GM21360 (cell line): ENCODE measurements around the gene KNCN.

Experiments used
- ATAC-seq: cut with Tn5 transposase; IDR thresholded peaks from one replicate; pipeline ENCODE4 v1.9.1; 2021; ENCODE audit warnings: mild to moderate bottlenecking, moderate library complexity; ENCODE audit not compliant: unreplicated experiment

The KNCN gene

DNA sequence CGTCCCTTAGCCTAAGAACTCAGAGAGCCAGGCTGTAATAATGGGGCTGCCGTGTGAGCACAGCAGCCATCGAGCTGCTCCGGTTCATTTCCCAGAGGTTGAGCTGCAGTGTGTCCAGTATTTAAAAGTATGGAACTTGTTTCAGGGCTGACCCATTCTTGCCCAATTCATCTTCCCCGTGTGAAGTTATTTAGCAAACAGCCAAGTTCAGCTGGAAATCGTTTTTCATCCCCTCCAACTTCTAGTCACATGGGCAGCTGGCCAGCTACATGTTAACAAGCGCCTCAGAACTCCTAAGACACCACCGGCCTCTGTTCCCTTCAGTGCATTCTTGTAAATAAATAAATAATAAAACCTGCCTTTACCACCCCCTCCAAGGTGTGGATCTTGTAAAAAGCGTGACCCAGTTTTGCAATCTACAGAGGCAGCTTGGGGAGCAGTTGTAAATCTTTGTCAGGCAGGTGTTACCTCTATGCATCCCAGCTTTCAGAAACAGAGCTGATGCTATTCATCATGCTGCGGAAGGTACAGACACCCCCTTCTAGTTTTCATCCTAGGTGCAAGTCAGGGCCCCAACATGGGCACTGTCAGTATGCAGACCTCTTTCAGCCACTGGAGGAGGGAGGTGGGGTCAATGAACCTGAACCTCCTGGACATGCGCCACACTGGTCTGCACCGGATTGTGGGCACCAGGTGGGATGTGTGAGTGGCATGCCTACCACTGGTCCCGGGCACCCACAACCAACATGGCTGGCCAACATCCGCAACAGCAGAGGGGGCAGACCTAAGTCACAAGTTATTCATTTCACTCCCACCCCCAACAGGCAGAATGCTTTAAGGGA is 18.7 kb upstream of the KNCN start:
- no peak for ATAC-seq

DNA sequence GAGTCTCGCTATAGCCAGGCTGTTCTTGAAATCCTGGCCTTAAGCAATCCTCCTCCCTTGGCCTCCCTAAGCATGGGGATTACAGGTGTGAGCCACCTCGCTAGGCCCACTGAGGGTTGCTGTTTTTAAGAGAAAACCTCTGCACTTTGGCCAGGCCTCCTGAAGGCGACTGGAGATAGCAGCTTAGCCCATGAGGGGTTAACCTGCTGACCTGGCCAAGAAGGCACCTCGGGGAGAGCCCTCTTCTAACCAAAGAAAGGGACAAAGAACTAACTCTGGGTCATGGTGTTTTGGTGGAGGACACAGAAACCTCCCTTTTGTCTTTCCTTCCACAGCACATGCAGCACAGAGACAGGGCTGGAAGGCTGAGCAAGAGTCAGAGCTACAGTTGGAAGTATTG is 17.7 kb upstream of the KNCN start:
- no peak for ATAC-seq

DNA sequence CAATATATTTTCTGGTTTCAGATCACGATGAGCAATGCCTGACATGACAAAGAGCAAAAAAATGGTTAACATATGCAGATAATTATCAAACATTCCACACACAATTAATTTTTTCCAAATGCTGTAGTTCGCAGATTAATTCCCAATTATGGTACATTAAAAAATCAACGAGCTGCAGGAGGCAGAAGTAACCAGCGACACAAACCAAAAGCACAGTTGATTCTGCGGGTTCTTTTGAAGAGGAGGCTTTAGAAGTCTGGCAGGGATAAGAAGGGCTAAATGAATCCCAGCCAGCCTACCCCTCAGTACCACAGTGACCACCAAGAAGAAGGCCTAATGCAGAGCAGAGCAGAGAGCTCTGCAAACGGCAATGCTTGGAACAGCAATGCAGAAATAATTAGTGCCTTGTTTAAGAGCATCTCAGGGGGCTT is 17.0 kb upstream of the KNCN start:
- no peak for ATAC-seq

DNA sequence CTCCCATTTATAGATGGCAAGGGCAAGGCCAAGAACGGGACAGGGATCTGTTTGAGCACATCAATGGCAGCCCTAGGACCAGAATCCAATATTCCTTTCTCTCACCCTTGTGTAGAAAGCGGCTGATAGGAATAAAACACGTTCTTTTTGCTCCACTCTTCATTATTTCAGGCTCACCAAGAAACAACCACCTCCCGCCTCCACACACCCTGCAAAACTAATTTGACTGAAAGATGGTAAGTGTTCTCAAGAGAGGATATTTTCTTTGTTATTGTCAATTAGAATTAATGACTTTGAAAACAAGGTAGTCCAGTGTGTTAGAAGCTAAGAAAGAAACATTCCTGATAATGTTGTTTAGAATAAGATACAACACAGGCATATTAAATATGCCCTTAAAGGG is 11.9 kb upstream of the KNCN start:
- no peak for ATAC-seq

DNA sequence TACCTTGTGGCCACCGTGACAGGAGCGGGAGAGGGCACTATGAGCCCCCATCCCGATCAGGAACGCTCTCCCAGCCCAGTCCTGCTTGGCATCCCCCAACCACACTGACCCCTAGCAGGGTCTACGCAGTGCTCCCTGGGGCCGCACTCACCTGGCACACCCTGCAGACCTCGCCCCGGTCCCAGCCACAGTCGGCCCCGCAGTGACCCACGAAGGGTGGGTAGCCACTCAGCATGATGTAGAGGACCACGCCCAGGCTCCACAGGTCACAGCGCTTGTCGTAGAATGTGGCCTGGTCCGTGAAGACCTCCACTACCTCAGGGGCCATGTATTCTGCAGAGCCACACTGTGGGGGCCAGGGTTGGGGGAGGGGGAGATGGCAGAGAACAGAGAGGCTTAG is 11.1 kb upstream of the KNCN start:
- ATAC-seq, result no peak

DNA sequence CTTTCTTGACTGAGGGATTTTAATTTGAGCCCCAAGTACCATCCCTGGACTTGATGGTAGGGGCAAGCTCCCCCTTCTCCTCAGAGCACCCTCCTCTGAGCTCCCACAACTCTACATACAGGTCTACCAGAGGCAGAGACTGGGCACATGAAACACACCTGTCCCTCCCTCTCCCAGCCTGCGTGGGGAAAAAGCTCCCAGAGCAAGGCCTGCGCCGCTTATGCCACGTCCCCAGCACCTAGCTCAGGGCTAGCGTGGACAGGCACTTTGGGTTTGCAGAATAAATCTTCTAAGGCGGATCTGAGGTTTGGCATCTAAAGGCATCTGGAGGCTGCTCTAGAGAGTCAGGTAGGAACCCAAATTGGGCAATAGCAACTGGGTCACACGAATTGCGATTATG is 7.5 kb upstream of the KNCN start:
- no peak for ATAC-seq

DNA sequence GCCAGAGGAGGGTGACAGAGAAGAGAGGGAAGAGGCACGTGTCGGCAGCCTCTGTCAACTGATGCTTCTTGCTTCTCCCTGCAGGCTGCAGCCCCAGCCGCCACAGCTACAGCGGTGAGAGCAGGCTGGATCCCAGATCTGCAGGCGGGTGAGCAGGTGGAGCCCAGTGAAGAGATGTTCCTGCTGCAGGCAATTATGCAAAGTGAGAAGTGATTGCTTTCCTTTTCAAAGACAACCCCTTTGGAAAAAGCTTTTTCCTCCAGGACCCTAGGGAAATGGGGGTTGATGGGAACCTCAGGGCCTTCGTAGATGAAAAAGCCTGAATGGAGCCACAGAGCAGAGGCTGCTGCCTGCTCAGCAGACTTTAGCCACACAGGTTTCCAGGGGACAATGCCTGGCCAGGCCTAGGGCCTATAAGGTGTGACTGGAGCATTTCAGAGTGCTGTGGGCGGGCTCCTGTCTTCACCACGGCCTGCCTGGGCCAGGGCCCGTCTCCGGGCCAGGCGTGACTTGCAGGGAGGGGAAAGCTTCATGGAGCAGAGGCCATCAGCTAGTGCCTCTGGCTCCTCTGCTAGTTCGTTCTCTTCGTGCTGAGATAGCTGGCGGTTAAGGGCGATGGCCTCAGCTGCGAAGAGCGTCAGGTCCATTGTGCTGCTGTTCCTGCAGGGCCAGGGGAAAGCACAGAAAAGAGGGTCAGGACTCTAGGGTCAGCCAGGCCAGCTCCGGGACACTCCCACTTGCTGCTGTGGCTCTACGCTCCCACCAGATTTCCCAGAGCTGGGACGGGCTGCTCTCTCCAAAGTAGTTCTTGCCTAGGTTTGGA is 6.9 kb upstream of the KNCN start:
- ATAC-seq, result no peak

DNA sequence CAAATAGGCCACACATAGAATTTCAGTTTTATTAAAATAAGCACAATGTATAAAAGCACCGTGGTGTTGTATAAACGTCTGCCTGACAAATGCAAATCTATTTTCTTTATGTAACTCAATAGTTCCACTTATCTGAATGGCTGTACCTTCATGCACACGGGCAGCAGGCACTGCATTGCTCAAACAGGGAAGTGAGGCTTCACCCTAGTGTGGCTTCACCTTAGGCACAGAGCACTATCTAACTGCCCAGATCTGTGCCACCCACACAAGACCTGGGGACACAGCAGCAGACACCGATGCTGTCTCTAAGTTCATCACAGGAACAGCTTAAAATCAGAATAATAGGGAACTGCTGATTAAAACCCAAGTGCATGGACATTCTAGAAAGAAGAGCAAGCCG is 6.0 kb upstream of the KNCN start:
- no peak for ATAC-seq

DNA sequence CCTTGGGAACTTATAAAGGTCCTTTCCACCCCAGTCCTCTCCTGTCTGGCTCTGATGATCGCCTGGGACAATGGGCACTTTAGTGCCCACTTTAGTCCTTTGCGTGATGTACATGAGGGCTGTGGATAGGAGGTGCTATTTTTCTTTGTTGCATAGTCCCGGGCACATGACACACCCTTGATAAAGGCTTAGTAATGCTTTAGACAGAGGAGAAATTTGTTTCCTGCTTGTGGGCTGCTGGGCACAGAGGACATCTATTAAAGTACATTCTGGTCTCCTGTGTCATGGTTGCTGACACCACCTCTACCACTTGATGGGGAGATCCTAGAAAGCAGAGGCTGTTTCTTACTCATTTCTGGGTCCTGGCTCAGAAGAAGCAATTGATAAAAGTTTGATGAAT is 5.4 kb upstream of the KNCN start:
- ATAC-seq, result no peak

DNA sequence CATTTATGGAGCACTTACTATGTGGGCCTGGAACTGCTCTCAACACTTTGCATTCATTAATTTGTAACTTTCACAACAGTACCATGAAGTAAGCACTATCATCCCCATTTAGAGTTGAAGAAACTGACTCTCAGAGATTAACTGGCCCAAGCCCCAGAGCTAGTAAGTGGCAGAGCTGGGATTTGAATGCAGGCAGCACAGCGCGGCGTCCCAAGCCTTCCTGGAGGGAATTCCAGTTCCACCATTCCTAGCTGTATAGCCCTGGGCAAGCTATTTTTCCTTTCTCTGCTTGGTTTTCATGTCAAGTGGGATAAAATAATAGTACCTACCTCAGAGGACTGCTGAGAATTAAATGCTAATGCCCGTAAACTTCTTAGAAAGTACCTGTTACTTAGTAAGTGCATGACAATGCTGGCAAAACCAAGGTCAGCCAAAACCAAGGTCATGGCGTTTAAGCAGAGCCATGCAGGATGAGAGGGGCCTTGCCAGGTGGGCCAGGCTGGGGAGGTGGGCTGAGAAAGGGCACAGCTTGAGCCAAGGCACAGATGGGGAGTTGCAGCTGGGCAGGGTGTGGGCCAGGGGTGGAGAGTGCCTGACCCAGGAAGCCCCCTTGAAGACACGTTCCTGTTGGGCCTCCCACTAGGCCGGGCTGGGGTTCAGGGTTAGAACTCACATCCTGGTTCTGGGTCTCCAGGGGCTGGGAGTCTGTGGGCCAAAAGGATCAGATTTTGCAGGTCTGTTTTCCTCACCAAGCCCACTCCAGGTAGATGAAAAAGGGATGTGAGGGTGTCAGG is 4.6 kb upstream of the KNCN start:
- ATAC-seq, result no peak

DNA sequence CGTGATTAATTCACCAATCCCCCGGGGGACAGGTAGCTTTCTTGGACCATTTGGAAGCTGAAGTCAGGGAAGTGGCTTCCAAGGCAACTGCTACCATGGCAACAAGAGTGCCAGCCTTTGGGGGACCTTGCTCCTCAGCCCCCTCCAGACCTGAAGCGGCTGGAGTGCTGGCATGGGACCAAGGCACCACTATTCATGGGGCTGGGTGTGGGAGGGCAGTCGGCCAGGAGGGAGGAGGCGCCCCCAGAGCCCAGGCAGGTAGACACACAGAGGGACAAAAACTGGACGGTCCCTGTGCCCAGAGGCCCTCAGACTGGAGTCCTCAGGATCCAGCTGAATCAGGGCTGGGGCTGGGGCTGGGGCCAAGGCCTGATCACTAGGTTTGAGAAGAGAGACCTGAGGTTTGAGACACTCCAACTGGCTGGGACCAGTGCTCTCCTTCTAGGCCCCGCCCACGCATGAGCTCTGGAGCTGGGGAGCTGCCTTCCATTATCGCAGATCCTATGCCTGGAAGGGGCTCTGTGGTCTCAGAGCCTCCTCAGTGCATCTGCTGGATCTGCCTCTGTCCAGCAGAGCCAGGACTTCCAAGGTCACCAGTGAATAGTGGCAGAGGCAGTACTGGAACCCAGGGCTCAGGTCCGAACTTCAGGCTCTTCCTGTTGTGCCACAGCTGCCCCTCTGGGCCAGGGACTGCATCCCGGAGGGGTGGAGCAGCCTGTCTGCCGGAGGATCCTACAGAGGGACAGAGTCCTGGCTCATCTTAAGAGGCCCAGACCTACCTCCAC is 3.3 kb upstream of the KNCN start:
- no peak for ATAC-seq

DNA sequence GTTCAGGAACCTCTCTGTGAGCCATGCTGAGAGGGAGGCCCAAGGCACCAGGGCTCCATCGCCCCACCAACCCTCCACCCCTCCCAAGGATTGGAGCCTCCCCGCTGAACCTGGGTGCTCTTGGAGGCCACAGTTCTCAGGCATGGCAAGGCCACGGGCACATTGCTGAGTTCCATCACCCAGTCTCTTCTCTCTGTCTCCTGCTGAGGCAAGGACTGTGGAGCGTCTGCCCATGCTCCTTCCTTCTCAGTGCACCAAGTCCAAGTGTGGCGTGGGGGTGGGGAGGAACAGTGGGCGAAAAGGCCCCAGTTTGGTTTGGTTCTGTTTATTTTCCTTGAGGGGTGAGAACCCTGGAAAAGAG is 2.8 kb upstream of the KNCN start:
- no peak for ATAC-seq

DNA sequence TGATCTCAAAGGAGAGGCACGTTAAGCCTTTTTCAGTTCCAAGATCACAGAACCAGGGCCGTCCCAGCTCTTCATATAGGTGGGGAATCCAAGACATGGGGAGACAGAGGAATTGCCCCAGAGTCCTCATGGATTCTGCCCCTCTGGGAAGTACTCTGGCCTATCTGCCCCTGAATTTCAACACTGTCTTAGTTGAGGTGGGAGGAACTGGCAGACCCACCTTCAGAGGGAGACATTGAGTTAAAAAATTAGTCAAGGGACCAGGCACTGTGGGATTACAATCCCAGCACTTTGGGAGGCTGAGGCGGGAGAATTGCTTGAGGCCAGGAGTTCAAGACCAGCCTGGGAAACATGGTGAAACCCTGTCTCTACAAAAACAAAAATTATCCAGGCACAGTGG is 2.1 kb upstream of the KNCN start:
- no peak for ATAC-seq

DNA sequence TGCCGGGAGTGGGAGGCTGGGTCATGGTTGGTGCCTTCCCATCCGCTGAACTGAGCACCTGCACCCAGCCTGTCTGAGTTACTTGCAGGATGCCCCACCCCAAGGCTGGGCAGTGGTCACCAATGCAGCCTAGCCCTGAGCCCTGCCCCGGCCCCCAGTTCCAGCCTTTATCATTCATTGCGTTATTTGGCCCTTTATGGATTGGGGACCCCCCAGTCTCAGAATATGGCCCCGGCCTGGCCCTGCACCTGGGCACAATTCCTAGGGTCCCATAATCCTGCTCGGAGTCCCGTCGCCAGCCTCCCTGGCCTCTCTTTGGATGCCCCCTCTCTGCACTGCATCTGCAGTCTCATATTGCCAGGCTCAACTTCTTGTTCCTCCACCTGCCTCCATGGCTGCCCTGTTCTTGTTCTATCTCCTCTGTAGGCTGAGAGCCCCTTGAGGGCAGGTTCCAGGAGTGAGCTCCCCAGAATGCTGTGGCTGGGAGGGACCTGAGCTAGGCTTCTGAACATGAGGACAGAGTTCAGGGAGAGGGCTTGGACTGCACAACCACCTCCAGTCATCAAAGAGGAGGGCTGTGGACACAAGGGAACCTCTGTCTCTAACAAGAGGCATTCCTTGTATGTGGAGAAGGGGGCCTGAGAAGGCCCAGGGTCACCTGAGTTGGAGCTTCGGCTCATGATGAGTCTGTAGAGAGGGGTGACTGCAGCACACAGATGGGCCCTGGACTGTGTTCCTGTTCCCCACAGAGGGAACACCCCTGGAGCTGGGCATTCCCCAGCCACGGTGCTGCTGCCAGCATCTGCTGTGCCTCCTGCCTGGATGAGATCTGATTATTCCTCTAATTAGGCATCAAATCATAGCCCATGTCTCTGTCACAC is 1.1 kb upstream of the KNCN start:
- no peak for ATAC-seq

DNA sequence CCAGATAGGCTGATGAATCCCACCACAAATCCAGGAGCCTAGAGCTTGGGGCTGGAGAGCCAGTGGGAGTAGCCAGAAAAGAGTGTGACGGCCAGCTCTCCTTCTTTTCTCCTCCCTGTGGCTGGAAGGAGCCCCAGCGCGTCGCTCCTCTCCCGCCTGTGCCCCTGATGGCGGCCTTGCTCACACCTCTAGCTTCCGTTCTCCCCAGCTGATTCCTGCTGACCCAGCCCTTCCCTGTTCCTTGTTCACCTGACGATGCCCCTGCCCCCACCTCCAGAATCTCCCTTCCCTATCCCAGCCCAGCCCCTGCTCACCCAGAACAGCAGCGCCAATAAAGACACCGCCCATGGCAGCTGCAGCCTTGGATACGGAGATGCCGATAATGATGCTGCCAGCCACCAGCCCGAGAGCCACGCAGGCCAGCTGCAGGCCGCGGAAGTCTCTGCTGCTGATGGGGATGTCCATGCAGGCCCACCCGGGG is 656 bp downstream of the KNCN start:
- ATAC-seq, result no peak

DNA sequence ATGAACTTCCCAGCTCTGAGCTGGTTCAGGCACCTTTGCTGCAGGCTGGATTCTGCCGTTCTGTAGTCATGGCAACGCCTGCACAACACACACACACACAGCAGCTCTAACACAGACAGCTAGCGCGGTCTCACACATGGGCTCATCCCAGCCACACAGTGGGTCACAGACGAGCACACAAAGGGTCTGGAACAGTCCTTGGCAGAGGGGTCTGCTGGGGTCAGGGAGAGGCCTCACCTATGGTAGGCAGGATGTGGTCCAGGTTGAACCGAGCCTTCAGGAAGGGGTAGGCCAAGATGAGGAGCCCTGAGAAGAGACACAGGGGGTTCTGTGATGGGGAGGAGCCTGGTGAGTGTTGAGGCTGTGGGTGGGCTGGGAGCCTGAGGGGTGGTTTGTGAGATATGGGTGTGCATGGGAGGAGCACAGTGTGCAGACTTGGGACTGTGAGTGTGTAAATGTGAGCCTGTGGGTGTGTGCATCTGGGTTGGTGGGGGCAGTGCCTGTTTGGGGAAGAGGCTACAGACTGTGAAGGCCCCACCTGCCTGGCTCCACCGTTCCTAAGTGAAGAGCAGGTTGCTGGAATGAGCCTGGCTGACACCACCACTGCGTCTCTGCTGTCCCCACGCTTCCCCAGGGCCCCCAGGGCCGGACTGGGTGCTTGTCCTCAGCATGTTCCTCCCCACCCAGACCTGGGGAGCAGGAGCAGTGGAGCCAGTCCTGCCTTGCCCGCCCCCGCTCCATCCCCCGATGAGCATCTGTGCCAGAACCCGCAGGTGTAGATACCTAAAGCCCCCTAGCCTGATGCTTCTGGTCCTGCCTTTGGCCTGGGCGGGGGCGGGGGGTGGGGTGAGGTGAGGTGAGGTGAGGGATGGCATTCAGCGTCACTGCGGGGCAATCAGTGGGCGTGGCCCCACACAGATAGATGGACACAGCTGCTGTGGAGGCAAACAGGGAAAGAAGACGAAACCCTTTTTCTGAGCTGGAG is 1.5 kb downstream of the KNCN start:
- no peak for ATAC-seq

DNA sequence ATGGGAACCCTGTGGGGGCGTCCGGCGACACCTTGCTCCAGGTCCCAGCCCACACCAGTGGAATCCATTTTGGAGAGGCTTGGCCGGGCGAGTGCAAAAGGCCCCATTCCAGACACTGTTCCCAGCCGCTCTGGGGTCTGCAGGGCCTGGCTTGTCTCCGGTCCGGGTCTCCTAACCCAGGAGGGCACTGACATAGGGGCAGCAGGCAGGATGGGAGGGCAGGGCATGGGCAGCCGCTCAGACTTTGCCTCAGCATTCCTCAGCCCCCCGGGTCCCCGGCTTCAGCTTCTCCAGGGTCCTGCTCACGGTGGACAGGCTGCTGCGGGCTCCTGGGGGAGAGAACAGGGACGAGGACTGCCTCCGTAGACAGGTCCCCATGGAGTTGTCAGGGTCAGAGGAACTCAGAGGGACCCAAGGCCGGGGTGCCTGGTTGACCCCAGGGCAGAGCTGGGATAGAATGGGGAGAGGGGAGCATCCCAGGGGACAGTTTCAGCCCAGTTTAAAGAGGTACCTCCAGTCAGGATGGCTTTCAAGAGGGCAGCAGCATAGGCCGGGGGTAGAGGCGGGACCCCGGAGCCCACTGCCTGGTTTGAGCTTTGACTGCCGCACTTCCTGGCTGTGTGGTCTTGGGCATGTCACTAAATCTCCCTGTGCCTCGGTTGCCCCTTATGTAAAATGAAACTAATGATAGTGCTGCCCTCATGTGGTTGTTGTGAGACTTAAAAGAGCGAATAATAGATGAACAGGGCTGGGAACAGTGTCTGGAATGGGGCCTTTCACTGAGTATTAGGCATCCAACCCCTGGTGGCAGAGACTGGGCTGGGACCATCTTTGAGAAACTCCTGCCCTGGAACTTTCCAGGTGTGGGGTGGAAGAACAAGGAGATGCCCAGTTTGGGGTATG is 3.7 kb downstream of the KNCN start:
- no peak for ATAC-seq
